DMS 273 treated with DMSO at 0.1 percent for 48 hours (cell line): ENCODE measurements around the gene ERCC6L.

Source experiments
- DNase-seq: peaks from one replicate; lab custom pipeline; 2025; lab: John Stamatoyannopoulos, UW

Gene ERCC6L

DNA sequence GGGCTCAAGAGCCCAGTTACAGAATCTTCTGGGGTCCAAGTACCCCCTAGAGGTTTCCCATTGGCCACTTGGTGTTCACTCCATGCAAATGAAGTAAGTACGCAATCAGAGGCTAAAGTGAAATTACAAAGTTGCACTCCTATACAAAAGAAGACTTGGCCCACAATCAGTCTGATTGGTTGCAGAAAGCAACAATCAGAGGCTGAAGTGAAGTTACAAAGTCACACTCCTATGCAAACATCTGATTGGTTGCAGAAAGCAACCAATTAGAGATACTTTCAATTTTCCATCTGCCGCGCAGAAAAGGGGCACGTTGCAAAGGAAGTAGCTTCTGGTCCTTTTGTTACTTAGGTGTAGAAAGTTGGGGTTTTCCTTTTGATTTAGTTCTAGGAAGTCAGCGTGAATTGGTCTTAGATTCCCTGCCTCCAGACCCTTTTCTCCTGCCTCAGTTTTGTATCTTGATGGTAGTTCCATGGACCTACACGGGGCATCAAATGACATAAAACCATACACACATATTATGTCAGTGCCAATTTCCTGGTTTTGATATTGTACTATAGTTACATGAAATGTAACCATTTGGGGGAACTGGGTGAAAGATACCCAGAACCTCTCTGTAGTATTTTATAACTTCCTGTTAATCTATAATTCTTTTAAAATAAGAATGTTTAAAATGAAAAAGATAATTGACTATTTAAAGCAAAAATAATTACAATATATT is 69.7 kb downstream of the ERCC6L start:
- DNase-seq: no peak

- no peak for DNase-seq
Measured at GRCh38 chrX:72165551-72165950, 73.3 kb downstream of the ERCC6L start.

GRCh38 chrX:72159769-72160168 is 79.1 kb downstream of the ERCC6L start:
- DNase-seq: no peak

GRCh38 chrX:72158773-72159172 is 80.1 kb downstream of the ERCC6L start:
- DNase-seq: no peak
